Measurements from ENCODE around the gene MGLL.

The MGLL gene

GRCh38 chr3:127736801-127737539, 85.3 kb downstream of the MGLL start:
- no peak for DNase-seq

- DNase-seq, result no peak
Measured at GRCh38 chr3:127735767-127736693, 86.3 kb downstream of the MGLL start.

GRCh38 chr3:127734754-127735473, 87.4 kb downstream of the MGLL start:
- DNase-seq, result no peak

GRCh38 chr3:127734181-127734720, 88.1 kb downstream of the MGLL start:
- no peak for DNase-seq

GRCh38 chr3:127733781-127734180, 88.5 kb downstream of the MGLL start:
- DNase-seq, result no peak

GRCh38 chr3:127732879-127733350, 89.4 kb downstream of the MGLL start:
- DNase-seq, result no peak

GRCh38 chr3:127732303-127732702, 90.0 kb downstream of the MGLL start:
- DNase-seq, result no peak

GRCh38 chr3:127731546-127732289, 90.6 kb downstream of the MGLL start:
- DNase-seq, result no peak

GRCh38 chr3:127730666-127731295, 91.5 kb downstream of the MGLL start:
- DNase-seq, result no peak

GRCh38 chr3:127730171-127730570, 92.1 kb downstream of the MGLL start:
- no peak for DNase-seq

GRCh38 chr3:127729556-127730056, 92.7 kb downstream of the MGLL start:
- no peak for DNase-seq

- DNase-seq, result no peak
Measured at GRCh38 chr3:127728417-127729015, 93.8 kb downstream of the MGLL start.

GRCh38 chr3:127726894-127727293, 95.4 kb downstream of the MGLL start:
- no peak for DNase-seq

- DNase-seq, result peak; percentile 58
Measured at GRCh38 chr3:127723011-127723567, 99.2 kb downstream of the MGLL start.

GRCh38 chr3:127722091-127722784, 100.1 kb downstream of the MGLL start:
- no peak for DNase-seq

GRCh38 chr3:127720985-127721935, 101.1 kb downstream of the MGLL start:
- no peak for DNase-seq

GRCh38 chr3:127720161-127720823, 102.0 kb downstream of the MGLL start:
- DNase-seq, result no peak

- DNase-seq, result no peak
Measured at GRCh38 chr3:127719369-127719768, 102.9 kb downstream of the MGLL start.
